ENCODE results near the gene MPP3.

MPP3 gene

GRCh38 chr17:43759836-43760235 lies 73.1 kb downstream of the MPP3 start:
- Histone ChIP-seq H3K4me3 (no peak overlapping the region), H3K27ac (no peak overlapping the region)

DNA sequence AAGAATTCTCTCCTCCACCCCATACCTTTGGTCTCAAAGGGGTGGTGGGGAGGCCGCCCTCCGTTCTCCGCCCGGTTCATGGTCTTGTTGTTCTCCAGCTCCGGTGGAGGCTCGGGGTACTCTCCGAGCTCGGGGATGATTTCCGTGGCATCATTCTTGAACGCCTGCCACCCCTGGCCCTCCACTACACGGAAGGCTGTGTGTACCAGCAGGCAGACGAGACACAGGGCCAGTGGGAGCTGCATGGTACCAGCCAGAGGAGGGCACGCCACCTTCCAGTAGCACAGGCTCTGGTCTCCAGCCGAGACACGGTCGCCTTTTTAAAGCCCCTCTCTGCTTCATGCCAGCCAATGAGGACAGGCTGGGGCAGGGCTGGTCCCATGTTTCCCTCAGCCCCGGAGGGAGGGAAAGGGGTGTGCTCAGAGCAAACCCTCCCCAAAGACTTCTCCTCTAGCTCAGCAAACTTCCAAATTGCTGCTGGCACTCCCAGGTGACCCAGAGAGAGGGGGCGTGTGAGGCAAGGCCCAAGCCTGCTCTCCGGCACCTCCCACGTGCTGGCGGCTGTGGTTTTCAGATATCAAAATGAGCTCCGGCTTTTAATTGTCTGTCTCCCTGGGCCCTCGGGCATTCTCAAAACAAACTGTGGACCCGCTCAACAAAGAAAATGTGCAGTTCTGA lies 74.3 kb downstream of the MPP3 start, which contains the start of gene SOST:
TSS of gene SOST (minus strand) at position 295 of the 678 bp plus-strand sequence. CDS start at position 245, 50 bp downstream.
- Histone ChIP-seq H3K27ac (no peak within 1 kb of the TSS), H3K4me3 (no peak within 1 kb of the TSS)

- H3K27ac ChIP-seq, result no peak overlapping the region
- no peak overlapping the region for H3K4me3 ChIP-seq
These were observed 74.9 kb downstream of the MPP3 start for GRCh38 chr17:43758086-43758485.

GRCh38 chr17:43757171-43757660 lies 75.7 kb downstream of the MPP3 start:
- H3K27ac ChIP-seq, result no peak overlapping the region
- no peak overlapping the region for H3K4me3 ChIP-seq

DNA sequence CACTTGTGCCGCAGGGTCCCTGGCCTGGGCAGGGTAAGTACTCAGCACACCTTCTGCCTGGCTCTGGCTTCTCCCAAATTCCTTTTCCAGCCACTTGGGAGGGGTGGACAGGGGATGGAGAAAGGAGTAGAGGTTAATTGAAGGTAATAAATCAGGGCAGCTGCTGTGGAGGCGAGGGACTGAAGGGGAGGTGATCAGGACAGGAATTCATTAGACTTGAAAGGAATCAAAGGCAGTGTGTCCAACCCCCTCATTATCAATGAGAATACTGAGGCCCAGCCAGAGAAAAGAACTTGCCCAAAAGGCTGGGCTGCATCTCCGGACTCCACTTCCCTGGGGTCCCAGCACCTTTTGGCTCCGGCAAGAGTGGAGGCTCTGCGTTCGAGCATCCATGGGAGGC lies 76.7 kb downstream of the MPP3 start:
- Histone ChIP-seq H3K27ac (no peak overlapping the region), H3K4me3 (no peak overlapping the region)

DNA sequence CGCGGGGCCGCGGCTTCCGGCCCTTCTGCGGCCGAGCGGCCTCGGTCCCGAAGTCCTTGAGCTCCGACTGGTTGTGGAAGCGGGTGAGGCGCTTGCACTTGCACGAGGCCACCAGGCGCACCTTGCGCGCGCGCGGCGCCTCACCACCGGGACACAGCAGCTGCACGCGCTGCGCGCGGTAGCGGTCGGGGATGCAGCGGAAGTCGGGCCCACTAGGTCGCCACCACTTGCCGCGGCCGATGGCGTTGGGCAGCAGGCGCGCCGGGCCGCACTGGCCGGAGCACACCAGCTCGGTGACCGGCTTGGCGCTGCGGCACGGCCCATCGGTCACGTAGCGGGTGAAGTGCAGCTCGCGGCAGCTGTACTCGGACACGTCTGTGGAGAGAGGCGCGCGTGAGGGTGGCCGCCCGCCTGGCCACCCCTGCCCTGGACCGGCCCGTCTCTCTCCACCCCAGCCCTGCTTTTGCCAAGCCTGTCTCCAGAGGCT lies 77.5 kb downstream of the MPP3 start:
- Histone ChIP-seq H3K27ac (no peak overlapping the region), H3K4me3 (no peak overlapping the region)

GRCh38 chr17:43754947-43755346 lies 78.0 kb downstream of the MPP3 start:
- H3K4me3 ChIP-seq, result no peak overlapping the region

DNA sequence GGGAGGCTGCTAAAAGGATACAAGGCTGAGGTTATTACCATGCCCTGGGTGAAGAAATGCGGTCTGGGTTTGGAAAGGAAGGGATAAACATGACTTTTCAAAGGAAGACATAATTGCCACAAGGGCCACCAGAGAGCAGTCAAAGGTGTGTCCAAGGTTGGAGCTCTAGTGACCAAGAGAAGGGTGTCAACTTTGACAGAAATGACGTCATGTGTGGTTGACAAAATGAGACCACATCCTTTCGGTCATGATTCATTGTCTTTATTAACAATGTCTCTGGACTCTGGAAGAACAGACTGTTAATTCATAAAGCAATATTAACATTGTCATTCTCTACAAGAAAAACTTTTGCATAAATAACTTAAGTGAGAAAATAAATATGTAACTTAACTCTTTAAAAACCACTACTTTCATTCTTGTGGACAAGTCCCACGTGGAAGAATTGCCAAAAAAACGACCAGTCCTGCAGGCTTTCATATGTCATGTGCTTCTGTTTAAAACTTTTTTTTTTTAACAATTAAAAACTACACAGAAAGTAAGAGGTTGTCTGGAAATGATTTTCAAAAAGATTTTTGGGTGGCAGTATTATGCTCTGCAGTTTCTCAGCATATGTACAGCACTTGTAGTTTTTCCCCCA lies 79.3 kb downstream of the MPP3 start:
- no peak overlapping the region for H3K4me3 ChIP-seq
- H3K27ac ChIP-seq, result no peak overlapping the region

More at GRCh38 chr17:43754947-43755346, 78.0 kb downstream of the MPP3 start:
- H3K27ac ChIP-seq, result no peak overlapping the region

All from skin epidermis (tissue), 12 donors.